ENCODE measurements around the gene ZNF775.

DNA sequence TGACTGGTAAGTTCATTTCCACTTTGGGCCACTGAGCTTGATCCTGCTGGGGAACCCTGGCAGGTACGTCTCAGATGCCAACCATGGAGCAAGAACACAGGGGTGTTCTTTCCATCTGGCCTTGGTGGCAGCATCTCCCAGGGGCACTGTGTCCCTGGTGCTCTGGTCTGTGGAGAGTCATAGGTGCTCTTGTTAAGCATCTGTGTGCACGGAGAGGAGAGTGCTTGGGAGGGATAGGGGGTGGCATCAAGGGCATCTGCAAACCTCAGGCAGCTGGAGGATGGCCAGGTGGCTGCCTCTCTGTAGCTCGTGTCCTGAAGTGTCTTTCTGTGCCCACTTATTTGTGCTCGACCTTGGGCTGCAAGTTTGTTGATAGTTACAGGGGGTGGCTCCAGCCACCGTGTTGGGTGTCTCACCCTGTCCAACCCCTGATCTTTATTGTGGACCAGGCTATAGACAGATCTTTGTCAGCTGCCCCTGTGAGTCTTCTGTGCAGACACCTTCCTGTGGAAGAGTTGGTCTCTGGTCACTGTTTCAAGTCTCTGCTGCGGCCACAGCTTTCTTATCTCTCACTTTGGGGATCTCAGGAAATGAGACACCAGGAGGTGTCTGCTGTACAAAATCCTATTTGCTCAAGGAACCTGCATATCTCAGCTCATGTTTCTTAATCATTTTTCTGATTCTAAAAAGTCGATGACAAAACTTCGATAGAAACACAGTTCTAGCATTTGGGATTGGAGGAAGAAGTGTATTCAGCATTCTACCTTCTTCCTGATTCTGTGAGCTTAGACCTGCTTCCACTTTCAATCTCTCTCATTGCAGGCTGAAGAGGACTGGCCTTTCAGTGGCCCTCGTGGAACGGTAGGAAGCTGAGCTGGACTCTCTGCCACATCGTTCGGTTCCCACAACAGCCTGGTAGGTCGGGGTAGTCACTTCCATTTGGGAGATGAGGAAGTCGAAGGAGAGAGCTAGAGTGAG lies 54.1 kb downstream of the ZNF775 start:
- TF ChIP-seq, protein P1, sequence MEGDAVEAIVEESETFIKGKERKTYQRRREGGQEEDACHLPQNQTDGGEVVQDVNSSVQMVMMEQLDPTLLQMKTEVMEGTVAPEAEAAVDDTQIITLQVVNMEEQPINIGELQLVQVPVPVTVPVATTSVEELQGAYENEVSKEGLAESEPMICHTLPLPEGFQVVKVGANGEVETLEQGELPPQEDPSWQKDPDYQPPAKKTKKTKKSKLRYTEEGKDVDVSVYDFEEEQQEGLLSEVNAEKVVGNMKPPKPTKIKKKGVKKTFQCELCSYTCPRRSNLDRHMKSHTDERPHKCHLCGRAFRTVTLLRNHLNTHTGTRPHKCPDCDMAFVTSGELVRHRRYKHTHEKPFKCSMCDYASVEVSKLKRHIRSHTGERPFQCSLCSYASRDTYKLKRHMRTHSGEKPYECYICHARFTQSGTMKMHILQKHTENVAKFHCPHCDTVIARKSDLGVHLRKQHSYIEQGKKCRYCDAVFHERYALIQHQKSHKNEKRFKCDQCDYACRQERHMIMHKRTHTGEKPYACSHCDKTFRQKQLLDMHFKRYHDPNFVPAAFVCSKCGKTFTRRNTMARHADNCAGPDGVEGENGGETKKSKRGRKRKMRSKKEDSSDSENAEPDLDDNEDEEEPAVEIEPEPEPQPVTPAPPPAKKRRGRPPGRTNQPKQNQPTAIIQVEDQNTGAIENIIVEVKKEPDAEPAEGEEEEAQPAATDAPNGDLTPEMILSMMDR (IDR thresholded peaks at IDR 0.05), result no peak
- TF ChIP-seq POLR2A (IDR thresholded peaks at IDR 0.05), result no peak

Data from lower leg skin (tissue), 3 donors.